CD4-positive, alpha-beta memory T cell (primary cell): ENCODE measurements around the gene PTGES2. TPM values are rescaled to one million over a fixed set of nuclear protein-coding genes. Genes with fewer than 3 reads are reported as not detected.

ENCODE experiments used
- CTCF ChIA-PET: fragments of 350-600 bp; sonication (Branson Sonifier 250); formaldehyde crosslinking; loops from one replicate; lab custom pipeline; 2021; ENCODE audit warnings: inconsistent platforms; ENCODE audit not compliant: partially characterized antibody; lab: Charles Lee
- POLR2A ChIA-PET: fragments of 350-600 bp; sonication (Branson Sonifier 250); formaldehyde crosslinking; loops from one replicate; lab custom pipeline; 2021; ENCODE audit not compliant: partially characterized antibody; lab: Charles Lee
- DNase-seq, 5 donors: peaks; one replicate each; pipeline versions ENCODE4 v3.0.0 to v3.0.0-alpha.2; 2020 to 2022; ENCODE audit warnings: mixed read lengths in 1 of 5
- H3K27ac ChIP-seq: one replicate; pipeline ENCODE4 v1.7.0; 2013; ENCODE audit warnings: low read depth, low read length
- H3K27me3 ChIP-seq: 2 replicates; pipeline ENCODE4 v1.7.0; 2013; ENCODE audit warnings: mild to moderate bottlenecking, low read length, moderate library complexity; ENCODE audit not compliant: insufficient read depth
- H3K36me3 ChIP-seq: 2 replicates; pipeline ENCODE4 v1.7.0; 2013; ENCODE audit warnings: mild to moderate bottlenecking, low read length, moderate library complexity; ENCODE audit not compliant: insufficient read depth
- H3K4me1 ChIP-seq: 2 replicates; pipeline ENCODE4 v1.7.0; 2013; ENCODE audit warnings: mild to moderate bottlenecking, low read length, moderate library complexity; ENCODE audit not compliant: insufficient read depth
- H3K4me3 ChIP-seq, 2 donors: one replicate each; pipeline ENCODE4 v1.7.0; 2013; ENCODE audit warnings: low read length in 2 of 2, mild to moderate bottlenecking in 1 of 2
- H3K9me3 ChIP-seq, 2 donors: one replicate each; pipeline ENCODE4 v1.7.0; 2013; ENCODE audit warnings: low read length in 2 of 2, control low read depth in 1 of 2; ENCODE audit not compliant: control insufficient read depth in 1 of 2
- H3K27ac Mint-ChIP-seq, 7 donors: one replicate each; pipeline ENCODE4 v1.8.0; 2020 to 2021; ENCODE audit warnings: mixed read lengths in 7 of 7, mild to moderate bottlenecking in 6 of 7, inconsistent platforms in 3 of 7, moderate library complexity in 3 of 7
- H3K27me3 Mint-ChIP-seq, 2 donors: one replicate each; pipeline ENCODE4 v1.8.0; 2020 to 2021; ENCODE audit warnings: mixed read lengths in 2 of 2
- H3K36me3 Mint-ChIP-seq, 2 donors: one replicate each; pipeline ENCODE4 v1.8.0; 2020 to 2021; ENCODE audit warnings: mixed read lengths in 2 of 2, inconsistent platforms in 1 of 2, mild to moderate bottlenecking in 1 of 2
- H3K4me1 Mint-ChIP-seq, 4 donors: one replicate each; pipeline ENCODE4 v1.8.0; 2020 to 2021; ENCODE audit warnings: mixed read lengths in 4 of 4, mild to moderate bottlenecking in 1 of 4
- H3K4me3 Mint-ChIP-seq, 8 donors: one replicate each; pipeline ENCODE4 v1.8.0; 2020 to 2021; ENCODE audit warnings: mixed read lengths in 8 of 8, mild to moderate bottlenecking in 7 of 8, moderate library complexity in 6 of 8, inconsistent platforms in 3 of 8
- H3K9me3 Mint-ChIP-seq, 8 donors: one replicate each; pipeline ENCODE4 v1.8.0; 2020 to 2021; ENCODE audit warnings: mixed read lengths in 8 of 8, mild to moderate bottlenecking in 5 of 8, inconsistent platforms in 3 of 8, moderate library complexity in 1 of 8
- intact Hi-C: fragments of 100-400 bp; cut with micrococcal nuclease; formaldehyde crosslinking; loops from one replicate; pipeline ENCODE4 v1.15.1; 2023
- polyA plus RNA-seq, 2 donors: library from polyadenylated mRNA; unstranded; fragments of 300-500 nt; fragmentation: Illumina TruSeq; gene quantifications; one replicate each; pipeline ENCODE4 v1.2.3, GENCODE V29; 2021
- total RNA-seq, 2 experiments: library from RNA; stranded (reverse); gene quantifications; one replicate each; pipeline ENCODE4 v1.2.3, GENCODE V29; 2021

The PTGES2 gene
- total and polyA plus RNA-seq, 4 experiments from 2014 or later, result 47.5 to 57.9 (median 50.3) TPM

GRCh38 chr9:128094166-128094949 lies 33.2 kb downstream of the PTGES2 start:
- Mint-ChIP-seq H3K27me3 (no peaks in the 10 kb centered on the region), H3K4me3 (peak overlapping the region in 6 of 8 donors; percentile 15 to 84 (median 64)), H3K9me3 (no peaks in the 10 kb centered on the region), H3K36me3 (peaks cover 3 to 20% of the 10 kb centered on the region in 2 donors), H3K4me1 (peaks cover 33 to 87% (median 67%) of the 10 kb centered on the region in 4 donors), H3K27ac (peak overlapping the region; percentile 93 to 98 (median 94))
- DNase-seq, result peak; percentile 57 to 85 (median 69)
- H3K4me1 ChIP-seq, result peaks cover 85% of the 10 kb centered on the region
- H3K27ac ChIP-seq, result peak overlapping the region; percentile 57
- no peaks in the 10 kb centered on the region for H3K9me3 ChIP-seq
- POLR2A ChIA-PET, result interaction anchor here (0.6 to 3.8 kb wide), 6 partner anchors 15 to 117 kb away, joined by 3 to 18 read pairs (median 4); partner anchors contain the start of genes NAIF1 and SLC25A25
- no peaks in the 10 kb centered on the region for H3K27me3 ChIP-seq
- CTCF ChIA-PET, result interaction anchor here (1.3 to 2.8 kb wide), 4 partner anchors 8 to 31 kb away, joined by 3 to 17 read pairs (median 4); no protein-coding TSS in a partner anchor
- no peak overlapping the region for H3K4me3 ChIP-seq
- H3K36me3 ChIP-seq, result peaks cover 3% of the 10 kb centered on the region
- intact Hi-C loops, result no loop called here

GRCh38 chr9:128093011-128093410 lies 34.5 kb downstream of the PTGES2 start:
- H3K27ac ChIP-seq, result peak overlapping the region; percentile 57
- H3K9me3 ChIP-seq, result no peaks in the 10 kb centered on the region
- CTCF ChIA-PET, result interaction anchor here (0.6 to 2.8 kb wide), 10 partner anchors 10 to 149 kb away, joined by 3 to 17 read pairs (median 4); no protein-coding TSS in a partner anchor
- Mint-ChIP-seq H3K36me3 (peaks cover 3 to 22% of the 10 kb centered on the region in 2 donors), H3K9me3 (no peaks in the 10 kb centered on the region), H3K27me3 (no peaks in the 10 kb centered on the region), H3K27ac (peak overlapping the region; percentile 77 to 98 (median 93)), H3K4me1 (peaks cover 40 to 83% (median 63%) of the 10 kb centered on the region in 4 donors), H3K4me3 (peak overlapping the region in 6 of 8 donors; percentile 0 to 58 (median 36))
- H3K4me3 ChIP-seq, result no peak overlapping the region
- H3K27me3 ChIP-seq, result no peaks in the 10 kb centered on the region
- DNase-seq, result peak in 1 of 5 donors; percentile 16
- POLR2A ChIA-PET, result interaction anchor here (0.7 to 3.8 kb wide), 8 partner anchors 12 to 138 kb away, joined by 3 to 18 read pairs (median 4); partner anchors contain the start of genes NAIF1 and SLC25A25
- H3K4me1 ChIP-seq, result peaks cover 85% of the 10 kb centered on the region
- intact Hi-C loops, result no loop called here
- peaks cover 3% of the 10 kb centered on the region for H3K36me3 ChIP-seq

- Mint-ChIP-seq H3K4me1 (peaks cover 46 to 83% (median 65%) of the 10 kb centered on the region in 4 donors), H3K27me3 (no peaks in the 10 kb centered on the region), H3K9me3 (no peaks in the 10 kb centered on the region), H3K36me3 (peaks cover 8 to 24% of the 10 kb centered on the region in 2 donors), H3K4me3 (peak overlapping the region in 3 of 8 donors; percentile 39 to 58 (median 41)), H3K27ac (peak overlapping the region; percentile 56 to 98 (median 93))
- ChIA-PET POLR2A (interaction anchor here (0.7 to 3.8 kb wide), 8 partner anchors 12 to 138 kb away, joined by 3 to 18 read pairs (median 4); partner anchors contain the start of genes NAIF1 and SLC25A25), CTCF (interaction anchor here (0.6 to 2.8 kb wide), 10 partner anchors 10 to 150 kb away, joined by 3 to 17 read pairs (median 4); no protein-coding TSS in a partner anchor)
- H3K27me3 ChIP-seq, result no peaks in the 10 kb centered on the region
- H3K9me3 ChIP-seq, result no peaks in the 10 kb centered on the region
- H3K27ac ChIP-seq, result peak overlapping the region; percentile 57
- intact Hi-C loops, result no loop called here
- H3K4me3 ChIP-seq, result no peak overlapping the region
- no peak for DNase-seq
- peaks cover 85% of the 10 kb centered on the region for H3K4me1 ChIP-seq
- peaks cover 3% of the 10 kb centered on the region for H3K36me3 ChIP-seq
Measured at GRCh38 chr9:128092199-128092977, 35.1 kb downstream of the PTGES2 start.

GRCh38 chr9:128091571-128091970 lies 36.0 kb downstream of the PTGES2 start:
- ChIA-PET POLR2A (interaction anchor here (1.1 to 3.8 kb wide), 4 partner anchors 13 to 25 kb away, joined by 5 to 18 read pairs (median 10); partner anchors contain the start of genes NAIF1 and SLC25A25), CTCF (interaction anchor here (0.6 to 2.8 kb wide), 9 partner anchors 8 to 149 kb away, joined by 3 to 17 read pairs (median 4); no protein-coding TSS in a partner anchor)
- no peak for DNase-seq
- H3K9me3 Mint-ChIP-seq, result no peaks in the 10 kb centered on the region
- peaks cover 44 to 78% (median 60%) of the 10 kb centered on the region in 4 donors for H3K4me1 Mint-ChIP-seq
- intact Hi-C loops, result no loop called here
- H3K27me3 Mint-ChIP-seq, result no peaks in the 10 kb centered on the region
- H3K4me1 ChIP-seq, result peaks cover 80% of the 10 kb centered on the region
- no peaks in the 10 kb centered on the region for H3K9me3 ChIP-seq
- H3K27ac ChIP-seq, result no peak overlapping the region
- peaks cover 9 to 20% of the 10 kb centered on the region in 2 donors for H3K36me3 Mint-ChIP-seq
- H3K4me3 Mint-ChIP-seq, result peak overlapping the region in 5 of 8 donors; percentile 21 to 64 (median 41)
- H3K4me3 ChIP-seq, result no peak overlapping the region
- no peaks in the 10 kb centered on the region for H3K27me3 ChIP-seq
- peak overlapping the region in 5 of 7 donors; percentile 59 to 93 (median 72) for H3K27ac Mint-ChIP-seq
- peaks cover 3% of the 10 kb centered on the region for H3K36me3 ChIP-seq

- Histone ChIP-seq H3K4me1 (peaks cover 76% of the 10 kb centered on the region), H3K9me3 (no peaks in the 10 kb centered on the region), H3K36me3 (peaks cover 3% of the 10 kb centered on the region), H3K27me3 (no peaks in the 10 kb centered on the region), H3K27ac (no peak overlapping the region), H3K4me3 (no peak overlapping the region)
- peak overlapping the region in 4 of 7 donors; percentile 36 to 51 (median 45) for H3K27ac Mint-ChIP-seq
- ChIA-PET CTCF (interaction anchor here (0.6 to 2.8 kb wide), 9 partner anchors 8 to 149 kb away, joined by 3 to 17 read pairs (median 4); no protein-coding TSS in a partner anchor), POLR2A (interaction anchor here (1.1 kb wide), 1 partner anchor 23 kb away, joined by 5 read pairs; the partner anchor contains the start of genes NAIF1 and SLC25A25)
- H3K27me3 Mint-ChIP-seq, result no peaks in the 10 kb centered on the region
- no peaks in the 10 kb centered on the region for H3K9me3 Mint-ChIP-seq
- peaks cover 9 to 20% of the 10 kb centered on the region in 2 donors for H3K36me3 Mint-ChIP-seq
- H3K4me1 Mint-ChIP-seq, result peaks cover 42 to 75% (median 59%) of the 10 kb centered on the region in 4 donors
- intact Hi-C loops, result no loop called here
- no peak for DNase-seq
- peak overlapping the region in 1 of 8 donors; percentile 34 for H3K4me3 Mint-ChIP-seq
Measured at GRCh38 chr9:128091144-128091543, 36.4 kb downstream of the PTGES2 start.

GRCh38 chr9:128089299-128089698 lies 38.2 kb downstream of the PTGES2 start:
- CTCF ChIA-PET, result interaction anchor here (0.7 to 1.2 kb wide), 4 partner anchors 11 to 134 kb away, joined by 3 read pairs; no protein-coding TSS in a partner anchor
- Mint-ChIP-seq H3K27me3 (no peaks in the 10 kb centered on the region), H3K4me1 (peaks cover 45 to 72% (median 62%) of the 10 kb centered on the region in 4 donors), H3K27ac (no peak overlapping the region), H3K36me3 (peaks cover 13 to 26% of the 10 kb centered on the region in 2 donors), H3K4me3 (no peak overlapping the region), H3K9me3 (no peaks in the 10 kb centered on the region)
- H3K4me3 ChIP-seq, result no peak overlapping the region
- peak overlapping the region; percentile 19 for H3K27ac ChIP-seq
- POLR2A ChIA-PET, result interaction anchor here (1.3 kb wide), 1 partner anchor 17 kb away, joined by 6 read pairs; no protein-coding TSS in a partner anchor
- H3K9me3 ChIP-seq, result no peaks in the 10 kb centered on the region
- H3K27me3 ChIP-seq, result no peaks in the 10 kb centered on the region
- DNase-seq, result no peak
- no peaks in the 10 kb centered on the region for H3K36me3 ChIP-seq
- intact Hi-C loops, result no loop called here
- peaks cover 75% of the 10 kb centered on the region for H3K4me1 ChIP-seq
